NB4 (cell line): ENCODE results near the gene PPP2R1B.

Experiments used
- MYC ChIP-seq: IDR thresholded peaks from 2 replicates; pipeline ENCODE4 v1.6.1; 2011; ENCODE audit warnings: low read depth, low read length
- POLR2A ChIP-seq: IDR thresholded peaks from 2 replicates; pipeline ENCODE4 v1.6.1; 2011; ENCODE audit warnings: mild to moderate bottlenecking; ENCODE audit not compliant: insufficient read length; ENCODE audit errors: extremely low read depth
- TF ChIP-seq, protein P1 (sequence below): IDR thresholded peaks from one replicate; pipeline ENCODE4 v1.5.1; 2012; ENCODE audit warnings: low read depth, low read length
- TF ChIP-seq, protein P2 (sequence below): IDR thresholded peaks from 2 replicates; pipeline ENCODE4 v1.6.1; 2011; ENCODE audit warnings: low read depth, low read length

DNA sequence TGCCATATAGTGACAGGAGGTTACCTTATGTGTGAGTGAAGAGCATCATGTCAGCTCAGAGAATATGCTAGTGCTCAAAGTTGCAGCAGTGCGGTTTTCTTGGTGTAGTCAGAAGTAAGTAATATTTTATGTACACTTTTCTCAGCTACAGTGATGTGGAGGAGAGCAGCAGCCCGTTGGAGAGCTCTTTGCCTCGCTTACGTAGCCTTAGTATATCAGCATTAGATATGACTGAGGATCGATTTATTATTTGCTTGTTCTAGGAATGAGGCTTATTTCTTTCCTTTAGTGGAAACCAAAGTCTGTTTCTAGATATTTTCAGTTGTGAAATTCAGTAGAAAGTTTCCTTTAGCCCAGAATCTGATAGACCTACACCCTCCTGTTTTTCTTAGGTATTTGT, 63.6 kb downstream of the PPP2R1B start:
- TF ChIP-seq, protein P1, sequence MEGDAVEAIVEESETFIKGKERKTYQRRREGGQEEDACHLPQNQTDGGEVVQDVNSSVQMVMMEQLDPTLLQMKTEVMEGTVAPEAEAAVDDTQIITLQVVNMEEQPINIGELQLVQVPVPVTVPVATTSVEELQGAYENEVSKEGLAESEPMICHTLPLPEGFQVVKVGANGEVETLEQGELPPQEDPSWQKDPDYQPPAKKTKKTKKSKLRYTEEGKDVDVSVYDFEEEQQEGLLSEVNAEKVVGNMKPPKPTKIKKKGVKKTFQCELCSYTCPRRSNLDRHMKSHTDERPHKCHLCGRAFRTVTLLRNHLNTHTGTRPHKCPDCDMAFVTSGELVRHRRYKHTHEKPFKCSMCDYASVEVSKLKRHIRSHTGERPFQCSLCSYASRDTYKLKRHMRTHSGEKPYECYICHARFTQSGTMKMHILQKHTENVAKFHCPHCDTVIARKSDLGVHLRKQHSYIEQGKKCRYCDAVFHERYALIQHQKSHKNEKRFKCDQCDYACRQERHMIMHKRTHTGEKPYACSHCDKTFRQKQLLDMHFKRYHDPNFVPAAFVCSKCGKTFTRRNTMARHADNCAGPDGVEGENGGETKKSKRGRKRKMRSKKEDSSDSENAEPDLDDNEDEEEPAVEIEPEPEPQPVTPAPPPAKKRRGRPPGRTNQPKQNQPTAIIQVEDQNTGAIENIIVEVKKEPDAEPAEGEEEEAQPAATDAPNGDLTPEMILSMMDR = no peak
- TF ChIP-seq POLR2A = no peak
- TF ChIP-seq, protein P2, sequence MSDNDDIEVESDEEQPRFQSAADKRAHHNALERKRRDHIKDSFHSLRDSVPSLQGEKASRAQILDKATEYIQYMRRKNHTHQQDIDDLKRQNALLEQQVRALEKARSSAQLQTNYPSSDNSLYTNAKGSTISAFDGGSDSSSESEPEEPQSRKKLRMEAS = no peak
- TF ChIP-seq MYC = no peak
